Stimulated activated CD8-positive, alpha-beta memory T cell treated with anti-CD3 and anti-CD28 coated beads, Interleukin-2, amount 100 ng/mL, for 1 hour (primary cell): ENCODE measurements around the gene CCDC77.

ENCODE experiments used
- DNase-seq, 2 donors: peaks; one replicate each; pipeline ENCODE4 v3.0.0-alpha.2; 2020; ENCODE audit warnings: low read depth in 2 of 2

The CCDC77 gene

DNA sequence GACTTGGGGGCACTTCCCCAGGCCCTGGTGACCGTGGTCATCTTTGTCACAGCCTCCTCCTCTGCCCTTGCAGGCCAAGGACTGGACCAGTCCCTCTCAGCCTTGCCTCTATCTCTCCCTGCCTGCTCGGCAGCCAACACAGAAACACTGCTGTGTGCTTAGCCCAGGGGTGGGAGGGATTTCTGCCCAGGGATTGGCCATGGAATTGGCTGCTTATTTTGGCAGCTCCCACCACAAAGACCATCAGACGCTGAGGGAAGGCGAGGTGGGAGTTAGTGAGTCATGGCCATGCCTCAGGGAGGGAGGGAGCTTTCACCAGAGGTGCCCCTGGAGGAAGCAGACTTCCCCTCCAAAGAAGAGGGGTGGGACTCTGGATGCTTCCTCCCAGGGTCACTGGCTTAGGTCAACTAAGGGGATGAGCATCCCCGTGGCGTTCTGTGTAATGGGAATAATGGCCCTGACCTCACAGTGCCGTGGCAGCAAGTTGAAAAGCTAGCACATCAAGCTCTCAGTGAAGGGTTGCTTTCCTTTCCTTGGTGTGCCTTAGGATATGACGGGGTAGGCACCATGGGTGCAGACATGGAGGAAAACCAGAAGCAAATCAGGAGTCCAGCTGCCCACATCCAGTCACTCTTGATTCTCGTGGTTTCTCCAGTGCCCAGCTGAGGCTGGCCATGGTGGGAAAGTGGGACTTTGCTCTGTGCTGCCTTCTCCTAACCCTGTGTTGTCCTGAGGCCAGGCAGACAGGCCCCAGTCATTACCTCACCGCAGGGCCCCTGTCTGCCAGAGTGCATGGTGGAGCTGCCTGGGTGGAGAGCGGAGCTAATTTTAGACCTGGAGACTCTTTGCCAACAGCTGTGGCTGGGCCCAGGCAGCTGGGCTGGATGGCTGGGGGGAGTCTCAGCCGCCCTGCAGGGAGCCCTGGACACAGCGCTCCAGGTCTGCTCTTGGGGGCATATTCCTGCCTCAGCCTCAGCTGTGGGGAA lies 79.7 kb downstream of the CCDC77 start:
- DNase-seq, result no peak

GRCh38 chr12:482061-482460 lies 80.6 kb downstream of the CCDC77 start:
- DNase-seq, result no peak

- DNase-seq, result no peak
Observed at GRCh38 chr12:484096-484495, 82.7 kb downstream of the CCDC77 start.

DNA sequence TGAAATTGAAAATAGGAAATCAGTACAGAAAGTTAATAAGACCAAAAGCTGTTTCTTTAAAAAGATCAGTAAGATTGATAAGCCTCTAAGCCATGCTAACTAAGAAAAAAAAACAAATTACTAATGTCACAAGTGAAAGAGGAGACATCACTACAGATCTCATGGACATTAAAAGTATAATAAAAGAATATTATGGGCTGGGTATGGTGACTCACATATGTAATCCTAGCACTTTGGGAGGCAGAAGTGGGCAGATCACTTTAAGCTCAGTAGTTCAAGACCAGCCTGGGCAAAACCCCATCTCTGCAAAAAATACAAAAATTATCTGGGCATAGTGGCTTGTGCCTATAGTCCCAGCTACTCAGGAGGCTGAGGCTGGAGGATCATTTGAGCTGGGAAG lies 88.8 kb downstream of the CCDC77 start:
- DNase-seq, result no peak
